GM12878 (cell line): ENCODE results near the gene ZCCHC17. TPM values are rescaled to one million over a fixed set of nuclear protein-coding genes. Genes with fewer than 3 reads are reported as not detected.

Source experiments
- ATAC-seq: fragments of 200-7000 bp; cut with Tn5 transposase; 3 replicates; pipeline ENCODE4 v1.9.1; 2020; ENCODE audit warnings: mild to moderate bottlenecking, moderate library complexity
- BruUV-seq: library from RNA; stranded (reverse); fragments of 400-500 nt; replicated peaks from 2 replicates; lab custom pipeline; 2021; lab: Mats Ljungman, UMichigan
- CTCF ChIA-PET: fragments of 300-600 bp; sonication (Branson Sonifier 250); formaldehyde crosslinking; extraction: SDS; loops from one replicate; lab custom pipeline; 2021; ENCODE audit warnings: inconsistent platforms; lab: Yijun Ruan, JAX
- POLR2A ChIA-PET: fragments of 350-600 bp; formaldehyde crosslinking; extraction: SDS; loops from one replicate; lab custom pipeline; 2021; ENCODE audit warnings: inconsistent platforms; lab: Charles Lee
- RAD21 ChIA-PET: fragments of 300-600 bp; sonication (Branson Sonifier 250); formaldehyde crosslinking; loops from one replicate; lab custom pipeline; 2023; ENCODE audit warnings: antibody characterized with exemption; ENCODE audit not compliant: unreplicated experiment; lab: Charles Lee
- SMC1A ChIA-PET: fragments of 300-600 bp; sonication (Branson Sonifier 250); formaldehyde crosslinking; loops from one replicate; lab custom pipeline; 2023; ENCODE audit not compliant: unreplicated experiment, uncharacterized antibody; lab: Charles Lee
- DNase-seq: peaks from one replicate; pipeline ENCODE4 v3.0.0-alpha.2; 2011; ENCODE audit warnings: low read depth, low spot score
- FAIRE-seq: peaks from 3 replicates; lab custom pipeline; 2011; peaks lifted over from hg19 to GRCh38; lab: Jason Lieb, UNC
- H2AFZ ChIP-seq: 2 replicates; pipeline ENCODE4 v1.6.0; 2011; ENCODE audit warnings: low read depth, low read length, control low read depth; ENCODE audit not compliant: control insufficient read depth
- H3K27ac ChIP-seq: 2 replicates; pipeline ENCODE4 v1.5.1; 2011; ENCODE audit warnings: control low read depth; ENCODE audit not compliant: control insufficient read depth, insufficient read depth
- H3K27me3 ChIP-seq, 2 experiments: replicated peaks in 1 of 2; 2 replicates each; pipeline versions ENCODE4 v1.6.0 to v1.6.1; 2011; ENCODE audit warnings: low read length in 1 of 2; ENCODE audit not compliant: control insufficient read depth in 2 of 2, insufficient read depth in 2 of 2
- H3K36me3 ChIP-seq, 2 experiments: 2 replicates each; pipeline ENCODE4 v1.5.1; 2011; ENCODE audit warnings: low read length in 1 of 2; ENCODE audit not compliant: control insufficient read depth in 2 of 2, insufficient read depth in 2 of 2
- H3K4me1 ChIP-seq: 2 replicates; pipeline ENCODE4 v1.6.1; 2011; ENCODE audit warnings: mild to moderate bottlenecking, low read length, moderate library complexity, mixed read lengths; ENCODE audit not compliant: control insufficient read depth, insufficient read depth
- H3K4me2 ChIP-seq: 2 replicates; pipeline ENCODE4 v1.6.0; 2011; ENCODE audit warnings: control low read depth; ENCODE audit not compliant: control insufficient read depth, insufficient read depth
- H3K4me3 ChIP-seq: fragments of 200-600 bp; sonication (generic); 2 replicates; pipeline ENCODE4 v1.5.1; 2016
- H3K79me2 ChIP-seq: 2 replicates; pipeline ENCODE4 v1.6.0; 2011; ENCODE audit warnings: low read length; ENCODE audit not compliant: control insufficient read depth, insufficient read depth
- H3K9ac ChIP-seq: 2 replicates; pipeline ENCODE4 v1.8.0; 2011; ENCODE audit warnings: low read length, control low read depth, mixed read lengths; ENCODE audit not compliant: control insufficient read depth, insufficient read depth
- H3K9me3 ChIP-seq: replicated peaks from 3 replicates; pipeline ENCODE4 v1.5.1; 2011; ENCODE audit warnings: mild to moderate bottlenecking, low read length; ENCODE audit not compliant: control insufficient read depth, insufficient read depth
- H4K20me1 ChIP-seq: 2 replicates; pipeline ENCODE4 v1.6.0; 2011; ENCODE audit not compliant: control insufficient read depth, insufficient read depth
- BMI1 ChIP-seq: fragments of 450-650 bp; IDR thresholded peaks from 2 replicates; pipeline ENCODE4 v1.6.1; 2016; ENCODE audit warnings: mild to moderate bottlenecking, moderate library complexity, borderline replicate concordance
- ELK1 ChIP-seq: IDR thresholded peaks from 2 replicates; pipeline ENCODE4 v1.6.1; 2012; ENCODE audit warnings: low read depth, low read length, improper control_type of control experiment
- FOS ChIP-seq: IDR thresholded peaks from 3 replicates; pipeline ENCODE4 v1.6.1; 2011; ENCODE audit warnings: borderline replicate concordance; ENCODE audit not compliant: insufficient read length; ENCODE audit errors: extremely low read depth
- FOXK2 ChIP-seq: fragments of 450-650 bp; IDR thresholded peaks from 2 replicates; pipeline ENCODE4 v1.6.1; 2017; ENCODE audit warnings: mild to moderate bottlenecking, moderate library complexity
- JUNB ChIP-seq: IDR thresholded peaks from 2 replicates; pipeline ENCODE4 v1.6.1; 2016; ENCODE audit warnings: antibody characterized with exemption, mild to moderate bottlenecking
- KAT2A ChIP-seq: conservative IDR thresholded peaks from 2 replicates; pipeline ENCODE4 v1.6.1; 2011; ENCODE audit warnings: low read depth, low read length; ENCODE audit not compliant: control insufficient read depth
- MLLT1 ChIP-seq: fragments of 450-650 bp; IDR thresholded peaks from 2 replicates; pipeline ENCODE4 v1.6.1; 2016; ENCODE audit warnings: mild to moderate bottlenecking
- MXI1 ChIP-seq: fragments of 150-350 bp; IDR thresholded peaks from 2 replicates; pipeline ENCODE4 v1.6.1; 2011; ENCODE audit warnings: low read depth, mild to moderate bottlenecking, inconsistent platforms, low read length, improper control_type of control experiment
- MYC ChIP-seq: IDR thresholded peaks from 2 replicates; pipeline ENCODE4 v1.6.1; 2011; ENCODE audit warnings: mild to moderate bottlenecking, low read length, moderate library complexity, inconsistent platforms; ENCODE audit not compliant: insufficient read depth, insufficient replicate concordance, insufficient read length, severe bottlenecking
- ZBTB4 ChIP-seq: fragments of 450-650 bp; formaldehyde crosslinking; IDR thresholded peaks from 2 replicates; pipeline ENCODE4 v1.4.0; 2022; ENCODE audit warnings: mild to moderate bottlenecking, moderate library complexity
- WGBS: methylation state at CpG from one replicate; pipeline ENCODE4 v1.1.6; 2016; ENCODE audit warnings: low lambda C conversion rate; ENCODE audit not compliant: insufficient replicate concordance, insufficient coverage; ENCODE audit errors: missing lambda C conversion rate; 5-methylcytosine and 5-hydroxymethylcytosine counted together
- in situ Hi-C: fragments of 300-500 bp; cut with MboI; formaldehyde crosslinking; loops from 9 replicates; pipeline ENCODE4 v1.14.3; 2018; ENCODE audit warnings: mixed read lengths
- intact Hi-C: fragments of 100-400 bp; cut with micrococcal nuclease; formaldehyde crosslinking; loops from one replicate; pipeline ENCODE4 v1.14.2; 2022; ENCODE audit not compliant: unreplicated experiment
- polyA plus RNA-seq, 11 experiments: library from polyadenylated mRNA; depleted of rRNA in 4 of 11; unstranded in 6 of 11; stranded (reverse) in 5 of 11; fragments of >200 nt; fragmentation: Nextera tagmentation in 4 of 11; fragmentation: Illumina TruSeq in 1 of 11; extraction: Ambion mirVana in 4 of 11; extraction: Trizol in 1 of 11; gene quantifications; 1 replicate in 1 of 11; 2 replicates in 10 of 11; pipeline versions ENCODE4 v1.2.1 to v1.2.3, GENCODE V29; 2011 to 2016; ENCODE audit warnings: inconsistent platforms in 2 of 11, missing spikeins in 2 of 11, low read depth in 1 of 11
- total RNA-seq, 4 experiments: library from RNA; depleted of rRNA in 3 of 4; stranded (reverse); fragments of >200 nt in 3 of 4; fragmentation: Illumina TruSeq in 1 of 4; extraction: Trizol in 1 of 4; gene quantifications; 2 replicates each; pipeline versions ENCODE4 v1.2.1 to v1.2.3, GENCODE V29; 2013 to 2021

The ZCCHC17 gene
- total and polyA plus RNA-seq, 10 of the 15 experiments (the other 5 are each of a cell fraction or from before 2014, with no cell fraction given): 22.3 to 86.3 (median 47.0) TPM

- no peak for ATAC-seq
- Histone ChIP-seq H4K20me1 (no peaks in the 10 kb centered on the region), H3K27me3 (no peaks in the 10 kb centered on the region), H3K9ac (no peak overlapping the region), H3K4me1 (no peaks in the 10 kb centered on the region), H3K36me3 (no peaks in the 10 kb centered on the region), H3K79me2 (no peaks in the 10 kb centered on the region), H3K9me3 (no peaks in the 10 kb centered on the region), H3K4me3 (no peak overlapping the region), H2AFZ (no peak overlapping the region), H3K27ac (no peak overlapping the region), H3K4me2 (no peak overlapping the region)
- ChIA-PET RAD21 (no interaction called here), CTCF (interaction anchor here (2.6 kb wide), 1 partner anchor 12 kb away, joined by 15 read pairs; no protein-coding TSS in a partner anchor), POLR2A (no interaction called here), SMC1A (no interaction called here)
- DNase-seq: no peak
- TF ChIP-seq FOS (no peak), KAT2A (no peak), JUNB (no peak), FOXK2 (no peak), ELK1 (no peak), MYC (no peak), MXI1 (no peak), BMI1 (no peak), MLLT1 (no peak), ZBTB4 (CRISPR knock-in tag) (no peak)
- intact Hi-C loops (no loop called here), in situ Hi-C loops (no loop called here)
- 12% methylated on average over 3 of the region's 3 CpGs for WGBS
- no peak for FAIRE-seq
- BruUV-seq: no TSS peak
Observed at GRCh38 chr1:31382379-31382989, 85.7 kb downstream of the ZCCHC17 start.
